Measurements from ENCODE around the gene DPH5. TPM values are rescaled to one million over a fixed set of nuclear protein-coding genes. Genes with fewer than 3 reads are reported as not detected.

DPH5 gene
- total and polyA plus RNA-seq, 12 donors: 26.3 to 44.3 (median 35.3) TPM

- 97 to 98% methylated on average over 2 of the region's 2 CpGs for WGBS, 2 donors
- ATAC-seq: no peak
Measured at GRCh38 chr1:100979631-100980030, 46.0 kb downstream of the DPH5 start.

DNA sequence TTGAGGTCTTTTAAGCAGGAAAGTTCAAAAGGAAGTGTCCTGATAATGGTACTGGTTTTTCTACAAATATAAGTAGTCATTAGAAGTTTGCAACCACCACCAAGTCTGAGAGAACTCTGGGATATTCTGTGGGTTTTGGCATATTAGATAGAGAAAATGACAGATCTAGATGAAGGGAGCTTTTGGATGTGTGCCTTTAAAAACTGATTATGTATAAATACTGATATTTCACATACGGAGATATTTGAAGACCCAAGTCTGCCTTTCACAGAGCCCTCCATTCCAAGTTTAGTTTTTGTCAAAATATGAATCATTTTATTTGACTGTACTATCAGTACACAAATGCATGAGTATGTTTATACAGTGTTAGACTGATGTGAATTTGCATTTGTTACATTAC, 48.6 kb downstream of the DPH5 start:
- WGBS, 2 donors: 84 to 86% methylated on average over 1 of the region's 1 CpG
- H3K36me3 ChIP-seq: peaks cover 0 to 78% (median 6%) of the 10 kb centered on the region in 9 donors
- ATAC-seq: no peak
- no peak overlapping the region for H3K27ac ChIP-seq
- H3K27me3 ChIP-seq: no peaks in the 10 kb centered on the region
- no peaks in the 10 kb centered on the region for H3K4me1 ChIP-seq
- intact Hi-C loops (cut with DNase I): no loop called here
- no peak for TF ChIP-seq CTCF (IDR thresholded peaks at IDR 0.05)
- no peaks in the 10 kb centered on the region for H3K9me3 ChIP-seq
- H3K4me3 ChIP-seq: no peak overlapping the region
- DNase-seq: no peak

More at GRCh38 chr1:100979631-100980030, 46.0 kb downstream of the DPH5 start:
- Histone ChIP-seq H3K4me1 (peaks cover 0 to 3% (median 0%) of the 10 kb centered on the region in 9 donors), H3K27ac (no peak overlapping the region), H3K4me3 (no peak overlapping the region), H3K9me3 (no peaks in the 10 kb centered on the region), H3K27me3 (no peaks in the 10 kb centered on the region), H3K36me3 (peaks cover 0 to 79% (median 3%) of the 10 kb centered on the region in 9 donors)
- DNase-seq: no peak
- TF ChIP-seq CTCF (IDR thresholded peaks at IDR 0.05): no peak
- intact Hi-C loops (cut with DNase I): no loop called here

GRCh38 chr1:100972185-100972584, 53.4 kb downstream of the DPH5 start:
- Histone ChIP-seq H3K9me3 (no peaks in the 10 kb centered on the region), H3K4me1 (no peaks in the 10 kb centered on the region), H3K27ac (no peak overlapping the region), H3K36me3 (peaks cover 0 to 64% (median 7%) of the 10 kb centered on the region in 9 donors), H3K27me3 (no peaks in the 10 kb centered on the region), H3K4me3 (no peak overlapping the region)
- ATAC-seq (no peak), DNase-seq (no peak)
- WGBS, 2 donors: 46 to 55% methylated on average over 1 of the region's 1 CpG
- no peak for TF ChIP-seq CTCF (IDR thresholded peaks at IDR 0.05)
- intact Hi-C loops (cut with DNase I): no loop called here

DNA sequence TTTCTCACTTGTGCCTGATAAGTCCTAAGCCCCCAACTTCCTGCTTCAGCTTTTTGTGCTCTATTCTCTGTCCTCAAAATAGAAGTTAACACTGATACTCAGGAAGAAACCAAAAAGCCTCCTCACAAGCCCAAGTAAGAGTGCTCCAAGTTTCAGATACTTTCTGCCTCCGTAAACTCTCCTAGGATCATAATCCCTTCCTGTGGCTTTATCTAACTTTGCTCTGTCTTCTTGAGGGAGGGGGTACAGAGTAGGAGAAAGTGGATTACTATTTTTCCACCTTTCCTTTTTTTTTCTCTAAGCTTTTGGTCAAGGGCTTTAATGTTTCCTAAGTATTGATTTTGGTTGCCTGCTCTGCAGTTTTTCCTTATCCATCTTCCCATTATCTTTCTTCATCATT, 54.6 kb downstream of the DPH5 start:
- H3K36me3 ChIP-seq: peaks cover 0 to 64% (median 16%) of the 10 kb centered on the region in 9 donors
- H3K9me3 ChIP-seq: no peaks in the 10 kb centered on the region
- no peak for ATAC-seq
- no peak for DNase-seq
- H3K4me1 ChIP-seq: no peaks in the 10 kb centered on the region
- intact Hi-C loops (cut with DNase I): no loop called here
- H3K4me3 ChIP-seq: no peak overlapping the region
- 88 to 94% methylated on average over 1 of the region's 1 CpG for WGBS, 2 donors
- H3K27ac ChIP-seq: no peak overlapping the region
- TF ChIP-seq CTCF (IDR thresholded peaks at IDR 0.05): no peak
- H3K27me3 ChIP-seq: no peaks in the 10 kb centered on the region

Data from heart right ventricle (tissue), 16 donors.